ENCODE results near the gene TEK.

The TEK gene

GRCh38 chr9:27133817-27134216, 24.8 kb downstream of the TEK start:
- Histone ChIP-seq H3K27me3 (no peaks in the 10 kb centered on the region), H3K4me3 (ENCODE audit: low read depth in 1 of 2, low read length in 1 of 2) (no peak overlapping the region), H3K4me1 (ENCODE audit: control insufficient read depth in 1 of 2, insufficient read depth in 1 of 2, low read depth in 1 of 2, low read length in 1 of 2) (no peaks in the 10 kb centered on the region), H3K27ac (no peak overlapping the region), H3K36me3 (no peaks in the 10 kb centered on the region), H3K9me3 (no peaks in the 10 kb centered on the region)
- no peak for TF ChIP-seq CTCF (IDR thresholded peaks at IDR 0.05)

GRCh38 chr9:27142299-27142930, 33.4 kb downstream of the TEK start:
- Histone ChIP-seq H3K27ac (no peak overlapping the region), H3K9me3 (no peaks in the 10 kb centered on the region), H3K36me3 (no peaks in the 10 kb centered on the region), H3K27me3 (no peaks in the 10 kb centered on the region), H3K4me1 (ENCODE audit: control insufficient read depth in 1 of 2, insufficient read depth in 1 of 2, low read depth in 1 of 2, low read length in 1 of 2) (no peaks in the 10 kb centered on the region), H3K4me3 (ENCODE audit: low read depth in 1 of 2, low read length in 1 of 2) (no peak overlapping the region)
- TF ChIP-seq CTCF (IDR thresholded peaks at IDR 0.05), result no peak

GRCh38 chr9:27145143-27145542, 36.1 kb downstream of the TEK start:
- no peak for TF ChIP-seq CTCF (IDR thresholded peaks at IDR 0.05)
- Histone ChIP-seq H3K4me3 (ENCODE audit: low read depth in 1 of 2, low read length in 1 of 2) (no peak overlapping the region), H3K27me3 (no peaks in the 10 kb centered on the region), H3K27ac (no peak overlapping the region), H3K9me3 (no peaks in the 10 kb centered on the region), H3K36me3 (no peaks in the 10 kb centered on the region), H3K4me1 (ENCODE audit: control insufficient read depth in 1 of 2, insufficient read depth in 1 of 2, low read depth in 1 of 2, low read length in 1 of 2) (no peaks in the 10 kb centered on the region)

GRCh38 chr9:27149651-27150050, 40.6 kb downstream of the TEK start:
- no peak overlapping the region for H3K27ac ChIP-seq
- no peaks in the 10 kb centered on the region for H3K4me1 ChIP-seq (ENCODE audit: control insufficient read depth in 1 of 2, insufficient read depth in 1 of 2, low read depth in 1 of 2, low read length in 1 of 2)
- H3K4me3 ChIP-seq (ENCODE audit: low read depth in 1 of 2, low read length in 1 of 2), result no peak overlapping the region
- no peaks in the 10 kb centered on the region for H3K36me3 ChIP-seq
- H3K9me3 ChIP-seq, result no peaks in the 10 kb centered on the region
- TF ChIP-seq CTCF (IDR thresholded peaks at IDR 0.05), result no peak
- H3K27me3 ChIP-seq, result no peaks in the 10 kb centered on the region

GRCh38 chr9:27150746-27151406, 41.9 kb downstream of the TEK start:
- Histone ChIP-seq H3K9me3 (no peaks in the 10 kb centered on the region), H3K4me3 (ENCODE audit: low read depth in 1 of 2, low read length in 1 of 2) (no peak overlapping the region), H3K27me3 (no peaks in the 10 kb centered on the region), H3K27ac (no peak overlapping the region), H3K4me1 (ENCODE audit: control insufficient read depth in 1 of 2, insufficient read depth in 1 of 2, low read depth in 1 of 2, low read length in 1 of 2) (no peaks in the 10 kb centered on the region), H3K36me3 (no peaks in the 10 kb centered on the region)
- TF ChIP-seq CTCF (IDR thresholded peaks at IDR 0.05), result no peak
